ENCODE results near the gene SFMBT1.

GRCh38 chr3:52931889-52932288 lies 114.0 kb downstream of the SFMBT1 start:
- TF ChIP-seq RAD51 (IDR thresholded peaks at IDR 0.05; ENCODE audit: borderline replicate concordance, low read depth) (no peak), MAFK (IDR thresholded peaks at IDR 0.05; ENCODE audit: low read length) (no peak), HDAC2 (IDR thresholded peaks at IDR 0.05) (no peak), NFATC3 (IDR thresholded peaks at IDR 0.05) (no peak), POLR2A (conservative IDR thresholded peaks at IDR 0.05) (no peak), EHMT2 (IDR thresholded peaks at IDR 0.05) (no peak), HCFC1 (IDR thresholded peaks at IDR 0.05; ENCODE audit: low read depth, low read length) (no peak), SMC3 (conservative IDR thresholded peaks at IDR 0.05; ENCODE audit: insufficient read depth, low read depth, low read length) (no peak)

Measured in K562 (cell line).